Measurements from ENCODE around the gene LYPD6B. TPM values are rescaled to one million over a fixed set of nuclear protein-coding genes. Genes with fewer than 3 reads are reported as not detected.
"Not testable (repeated sequence)": the region's sequence is repeated elsewhere in the genome, so short reads cannot be mapped to it uniquely, and the experiment has no call there.

The LYPD6B gene
- total RNA-seq, 4 donors from 2014 or later: 3.1 to 9.2 (median 7.6) TPM

DNA sequence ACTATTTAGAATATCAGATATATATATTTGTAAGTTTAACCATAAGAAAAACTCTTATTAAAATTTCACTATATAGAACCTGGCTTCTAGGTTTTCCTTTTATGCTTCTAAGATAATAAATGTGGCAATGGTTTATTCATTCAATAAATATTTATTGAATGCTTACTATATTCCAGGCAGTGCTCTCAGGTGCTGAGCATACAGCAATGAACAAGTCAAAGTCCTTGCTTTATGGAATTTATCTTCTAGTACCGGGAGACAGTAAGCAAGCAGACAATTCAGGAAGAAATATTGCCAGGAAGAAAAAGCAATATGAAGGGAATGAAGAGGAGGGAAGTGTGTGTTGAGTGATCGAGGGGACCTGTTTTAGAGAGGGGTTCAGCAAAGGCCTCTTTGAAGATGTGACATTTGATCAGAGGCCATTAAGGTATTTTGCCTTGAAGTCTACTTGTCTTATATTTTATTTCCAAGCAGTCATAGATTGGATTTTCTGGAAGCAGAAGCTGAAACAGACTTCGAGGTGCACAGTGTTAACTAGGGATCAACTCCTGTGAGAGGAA, 197.4 kb downstream of the LYPD6B start:
- Histone ChIP-seq H3K9me3 (no peaks in the 10 kb centered on the region), H3K4me1 (no peaks in the 10 kb centered on the region), H3K27me3 (peaks cover 0 to 5% (median 0%) of the 10 kb centered on the region in 4 donors), H3K27ac (no peak overlapping the region), H3K4me3 (no peak overlapping the region), H3K36me3 (no peaks in the 10 kb centered on the region)
- 48 to 54% methylated on average over 3 of the region's 3 CpGs for WGBS, 2 donors
- TF ChIP-seq POLR2A (IDR thresholded peaks at IDR 0.05): no peak
- TF ChIP-seq, protein P1, sequence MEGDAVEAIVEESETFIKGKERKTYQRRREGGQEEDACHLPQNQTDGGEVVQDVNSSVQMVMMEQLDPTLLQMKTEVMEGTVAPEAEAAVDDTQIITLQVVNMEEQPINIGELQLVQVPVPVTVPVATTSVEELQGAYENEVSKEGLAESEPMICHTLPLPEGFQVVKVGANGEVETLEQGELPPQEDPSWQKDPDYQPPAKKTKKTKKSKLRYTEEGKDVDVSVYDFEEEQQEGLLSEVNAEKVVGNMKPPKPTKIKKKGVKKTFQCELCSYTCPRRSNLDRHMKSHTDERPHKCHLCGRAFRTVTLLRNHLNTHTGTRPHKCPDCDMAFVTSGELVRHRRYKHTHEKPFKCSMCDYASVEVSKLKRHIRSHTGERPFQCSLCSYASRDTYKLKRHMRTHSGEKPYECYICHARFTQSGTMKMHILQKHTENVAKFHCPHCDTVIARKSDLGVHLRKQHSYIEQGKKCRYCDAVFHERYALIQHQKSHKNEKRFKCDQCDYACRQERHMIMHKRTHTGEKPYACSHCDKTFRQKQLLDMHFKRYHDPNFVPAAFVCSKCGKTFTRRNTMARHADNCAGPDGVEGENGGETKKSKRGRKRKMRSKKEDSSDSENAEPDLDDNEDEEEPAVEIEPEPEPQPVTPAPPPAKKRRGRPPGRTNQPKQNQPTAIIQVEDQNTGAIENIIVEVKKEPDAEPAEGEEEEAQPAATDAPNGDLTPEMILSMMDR (IDR thresholded peaks at IDR 0.05): no peak
- intact Hi-C loops (cut with DNase I): no loop called here
- DNase-seq: no peak

DNA sequence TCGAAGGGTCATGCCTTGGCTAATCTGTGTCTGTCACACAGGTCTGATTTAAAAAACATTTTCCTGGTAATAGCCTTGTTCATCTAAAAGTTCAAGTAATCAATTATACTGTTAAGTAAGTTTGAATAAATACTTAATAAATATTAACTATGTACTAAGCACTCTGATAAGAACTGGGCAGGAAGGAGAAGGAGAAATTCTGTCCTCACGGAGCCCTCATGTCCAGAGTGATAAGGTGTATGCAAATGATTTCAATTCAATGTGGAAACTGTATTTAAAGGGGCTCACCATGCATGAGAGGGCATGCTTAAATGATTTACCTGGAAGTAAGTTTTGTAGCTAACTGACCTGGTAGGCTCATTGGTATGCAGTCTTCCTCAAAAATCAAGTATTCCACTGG, 197.9 kb downstream of the LYPD6B start:
- Histone ChIP-seq H3K4me1 (no peaks in the 10 kb centered on the region), H3K36me3 (no peaks in the 10 kb centered on the region), H3K4me3 (no peak overlapping the region), H3K27ac (no peak overlapping the region), H3K9me3 (no peaks in the 10 kb centered on the region), H3K27me3 (peaks cover 0 to 5% (median 0%) of the 10 kb centered on the region in 4 donors)
- no peak for DNase-seq
- 80 to 82% methylated on average over 2 of the region's 2 CpGs for WGBS, 2 donors
- intact Hi-C loops (cut with DNase I): no loop called here
- TF ChIP-seq, protein P1 (IDR thresholded peaks at IDR 0.05): no peak
- TF ChIP-seq POLR2A (IDR thresholded peaks at IDR 0.05): no peak

DNA sequence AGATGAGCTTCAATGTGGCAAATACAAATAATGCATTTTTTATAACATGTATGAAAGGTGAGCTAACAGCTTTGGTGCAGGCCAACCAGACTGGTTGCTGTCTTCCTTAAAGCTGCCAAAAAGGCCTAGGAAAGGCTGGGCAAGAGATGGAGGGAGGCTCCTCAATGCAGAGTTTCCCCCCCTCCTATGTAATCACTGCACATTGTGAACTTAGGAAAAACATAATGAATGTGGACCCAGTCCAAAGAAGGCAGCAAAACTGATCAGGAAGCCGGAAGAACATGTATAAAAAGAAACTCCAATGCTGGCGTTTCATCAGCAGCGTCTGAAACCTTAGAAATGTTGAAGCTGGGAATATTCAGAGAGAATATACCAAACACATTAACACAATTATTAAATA, 207.7 kb downstream of the LYPD6B start:
- H3K27me3 ChIP-seq: no peaks in the 10 kb centered on the region
- no peak for DNase-seq
- H3K4me1 ChIP-seq: no peaks in the 10 kb centered on the region
- intact Hi-C loops (cut with DNase I): no loop called here
- H3K36me3 ChIP-seq: no peaks in the 10 kb centered on the region
- H3K9me3 ChIP-seq: no peaks in the 10 kb centered on the region
- TF ChIP-seq POLR2A (IDR thresholded peaks at IDR 0.05): no peak
- TF ChIP-seq, protein P1 (IDR thresholded peaks at IDR 0.05): no peak
- H3K4me3 ChIP-seq: no peak overlapping the region
- H3K27ac ChIP-seq: no peak overlapping the region
- 70 to 75% methylated on average over 3 of the region's 3 CpGs for WGBS, 2 donors

GRCh38 chr2:149251436-149251835, 212.9 kb downstream of the LYPD6B start:
- H3K4me3 ChIP-seq; DNase-seq; H3K9me3 ChIP-seq; intact Hi-C loops (cut with DNase I); H3K4me1 ChIP-seq; H3K36me3 ChIP-seq; H3K27me3 ChIP-seq; H3K27ac ChIP-seq: not testable (repeated sequence)
- WGBS, 2 donors: 82 to 87% methylated on average over 3 of the region's 3 CpGs

DNA sequence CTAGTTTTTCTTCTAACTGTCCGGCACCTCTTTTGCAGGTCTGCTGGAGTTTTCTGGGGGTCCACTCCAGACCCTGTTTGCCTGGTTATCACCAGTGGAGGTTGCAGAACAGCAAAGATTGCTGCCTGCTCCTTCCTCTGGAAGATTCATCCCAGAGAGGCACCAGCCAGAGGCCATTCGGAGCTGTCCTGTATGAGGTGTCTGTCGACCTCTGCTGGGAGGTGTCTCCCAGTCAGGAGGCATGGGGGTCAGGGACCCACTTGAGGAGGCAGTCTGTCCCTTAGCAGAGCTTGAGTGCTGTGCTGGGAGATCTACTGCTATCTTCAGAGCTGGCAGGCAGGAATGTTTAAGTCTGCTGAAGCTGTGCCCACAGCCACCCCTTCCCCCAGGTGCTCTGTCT, 218.4 kb downstream of the LYPD6B start:
- intact Hi-C loops (cut with DNase I); H3K4me1 ChIP-seq; H3K27ac ChIP-seq; H3K27me3 ChIP-seq; H3K9me3 ChIP-seq; H3K4me3 ChIP-seq; H3K36me3 ChIP-seq; DNase-seq: not testable (repeated sequence)
- 63 to 77% methylated on average over 2 to 3 of the region's 3 CpGs for WGBS, 2 donors

- H3K4me1 ChIP-seq: no peaks in the 10 kb centered on the region
- intact Hi-C loops (cut with DNase I): no loop called here
- H3K27me3 ChIP-seq: peaks cover 0 to 5% (median 0%) of the 10 kb centered on the region in 4 donors
- TF ChIP-seq, protein P1 (IDR thresholded peaks at IDR 0.05): peak in 1 of 6 experiments; percentile 39
- no peak for TF ChIP-seq POLR2A (IDR thresholded peaks at IDR 0.05)
- no peaks in the 10 kb centered on the region for H3K9me3 ChIP-seq
- no peak overlapping the region for H3K4me3 ChIP-seq
- DNase-seq: no peak
- H3K36me3 ChIP-seq: no peaks in the 10 kb centered on the region
- H3K27ac ChIP-seq: no peak overlapping the region
These were observed 220.0 kb downstream of the LYPD6B start for GRCh38 chr2:149258531-149258930.
